ENCODE measurements around the gene MPST.

GRCh38 chr22:37044634-37045625 is 25.4 kb downstream of the MPST start:
- no peak for TF ChIP-seq CTCF (conservative IDR thresholded peaks at IDR 0.05; ENCODE audit: low read length)
- no peak for TF ChIP-seq EZH2phosphoT487 (IDR thresholded peaks at IDR 0.05; ENCODE audit: borderline replicate concordance)

Data from Loucy (cell line).